Fibroblast of peridontal ligament (primary cell): ENCODE measurements around the gene SPTLC2.
A peak's percentile ranks its signal among the peaks of the same experiment; 100 is the strongest.

Experiments
- DNase-seq: peaks from one replicate; pipeline ENCODE4 v3.0.0-alpha.2; 2010; ENCODE audit errors: extremely low read depth

The SPTLC2 gene

DNA sequence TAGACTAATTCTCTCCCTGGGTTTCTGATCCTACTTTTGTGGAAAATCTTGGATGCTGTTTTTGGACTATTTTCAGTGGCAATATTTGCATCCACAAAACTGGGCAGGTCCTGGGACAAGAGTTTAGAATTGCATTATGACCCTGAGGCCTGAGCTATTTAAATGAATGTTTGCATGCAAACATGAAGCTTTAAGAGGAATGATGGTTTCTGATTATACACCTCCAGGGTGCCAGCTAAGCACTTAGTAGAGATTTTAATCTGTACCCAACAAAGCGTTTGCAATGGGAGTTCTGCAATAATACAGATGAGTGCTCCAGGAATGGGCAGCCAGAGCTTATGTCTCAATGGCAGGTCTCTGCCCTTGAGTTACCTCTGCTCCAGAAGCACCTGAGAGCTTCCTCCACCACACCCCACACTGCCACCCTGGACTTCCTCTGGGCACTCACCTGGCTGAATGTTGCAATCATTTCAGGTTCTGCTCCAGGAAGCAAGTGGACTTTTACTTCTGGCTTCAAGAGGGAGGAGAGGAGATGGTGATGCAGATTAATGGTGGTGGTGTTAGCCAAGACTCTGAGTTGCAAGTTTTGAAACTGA lies 6.0 kb upstream of the SPTLC2 start:
- no peak for DNase-seq

DNA sequence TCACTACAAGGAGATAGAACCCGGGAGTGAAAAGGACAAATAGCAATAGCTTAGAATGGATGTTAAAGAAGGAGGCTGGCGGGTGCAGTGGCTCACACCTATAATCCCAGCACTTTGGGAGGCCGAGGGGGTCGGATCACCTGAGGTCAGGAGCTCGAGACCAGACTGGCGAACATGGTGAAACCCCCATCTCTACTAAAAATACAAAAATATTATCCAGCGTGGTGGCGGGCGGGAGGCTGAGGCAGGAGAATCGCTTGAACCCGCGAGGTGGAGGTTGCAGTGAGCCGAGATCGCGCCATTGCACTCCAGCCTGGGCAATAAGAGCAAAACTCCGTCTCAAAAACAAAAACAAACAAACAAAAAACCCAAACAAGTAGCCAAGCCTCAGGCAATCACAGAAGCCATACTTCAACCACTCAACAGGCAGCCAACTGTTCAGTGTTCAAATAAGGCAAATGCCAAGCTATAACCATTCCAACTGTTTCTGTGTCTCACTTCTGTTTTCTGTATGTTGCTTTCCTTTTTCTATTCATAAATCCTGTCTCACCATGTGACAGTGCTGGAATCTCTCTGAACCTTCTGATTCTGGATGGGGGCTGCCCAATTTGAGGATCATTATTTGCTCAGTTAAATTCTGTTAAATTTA lies 3.9 kb upstream of the SPTLC2 start:
- no peak for DNase-seq

DNA sequence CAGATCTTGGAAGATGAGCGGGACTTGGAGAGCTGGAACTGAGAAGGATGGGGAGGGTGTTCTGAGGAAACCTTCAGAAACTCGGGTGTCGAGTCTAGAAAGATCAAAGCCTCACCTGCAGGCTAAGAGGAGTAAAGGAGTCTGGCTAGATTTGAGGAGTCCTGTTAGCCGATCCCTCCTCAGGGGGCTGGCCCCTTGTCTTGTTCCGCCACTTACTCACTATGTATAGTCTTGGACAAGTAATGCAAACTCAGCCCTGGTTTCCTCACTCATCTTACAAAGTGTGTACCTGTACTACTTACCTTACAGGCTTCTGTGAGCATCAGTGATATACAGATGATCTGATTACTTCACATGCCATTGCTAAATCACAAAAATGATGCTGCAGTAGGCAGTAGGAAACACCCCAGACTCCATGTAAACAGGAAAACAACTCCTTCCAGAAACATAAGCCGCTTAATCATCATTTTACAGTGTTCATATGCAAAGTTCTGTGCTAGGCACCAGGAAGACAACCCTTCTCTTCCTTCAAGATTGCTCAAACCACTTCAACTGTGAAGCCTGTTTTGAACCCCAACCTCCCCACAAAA lies 2.0 kb upstream of the SPTLC2 start:
- no peak for DNase-seq

DNA sequence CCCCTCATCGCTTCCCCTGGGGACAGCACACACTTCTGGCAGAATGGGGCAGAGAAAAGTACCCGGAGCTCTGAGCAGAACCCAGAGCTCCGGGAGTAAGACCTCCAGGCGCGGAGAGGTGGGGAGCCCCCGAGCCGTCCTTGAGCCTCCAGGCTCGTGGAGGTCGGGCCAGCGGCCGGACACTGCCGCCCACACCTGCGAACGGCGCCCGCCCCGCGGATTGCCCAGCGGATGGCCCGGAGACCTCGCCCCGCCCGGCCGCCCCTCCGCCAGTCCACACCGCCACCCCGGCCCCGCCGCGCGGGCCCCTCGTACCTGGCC lies 344 bp downstream of the SPTLC2 start:
- no peak for DNase-seq

DNA sequence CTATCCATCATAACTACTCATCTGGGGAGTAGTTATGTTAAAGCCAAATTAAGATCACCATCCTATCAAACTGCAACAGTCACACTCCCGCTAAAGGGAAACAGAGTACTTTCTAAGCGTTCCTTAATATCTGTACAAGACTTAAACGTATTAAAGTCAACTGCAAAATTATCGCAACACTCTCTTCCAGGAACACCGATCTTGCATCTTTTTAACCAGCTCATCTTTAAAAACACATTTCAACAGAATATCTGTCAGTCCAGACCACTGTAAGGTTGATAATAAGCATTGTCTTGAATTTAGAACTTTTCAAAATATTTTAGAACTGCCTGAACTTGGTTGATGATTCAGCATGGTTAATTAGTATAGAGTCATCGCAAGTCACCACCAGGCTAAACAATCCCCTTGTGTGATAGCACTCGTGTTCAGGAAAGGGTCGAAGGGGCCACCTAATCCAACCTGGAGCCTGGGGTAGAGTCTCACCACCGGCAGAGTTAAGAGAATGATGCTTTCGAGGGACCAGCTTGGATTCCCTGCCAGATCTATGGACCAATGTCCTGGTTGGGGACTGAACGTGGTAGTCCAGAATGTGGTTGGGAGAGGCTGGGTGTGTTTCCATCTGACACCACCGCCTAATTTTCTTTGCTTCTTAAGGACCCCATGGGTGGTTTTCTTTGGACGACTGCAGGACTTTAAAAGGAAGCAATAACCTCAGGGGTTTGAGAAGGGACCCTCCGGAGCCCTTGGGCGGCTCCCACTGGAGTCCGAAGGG lies 890 bp downstream of the SPTLC2 start:
- peak; percentile 35 for DNase-seq

DNA sequence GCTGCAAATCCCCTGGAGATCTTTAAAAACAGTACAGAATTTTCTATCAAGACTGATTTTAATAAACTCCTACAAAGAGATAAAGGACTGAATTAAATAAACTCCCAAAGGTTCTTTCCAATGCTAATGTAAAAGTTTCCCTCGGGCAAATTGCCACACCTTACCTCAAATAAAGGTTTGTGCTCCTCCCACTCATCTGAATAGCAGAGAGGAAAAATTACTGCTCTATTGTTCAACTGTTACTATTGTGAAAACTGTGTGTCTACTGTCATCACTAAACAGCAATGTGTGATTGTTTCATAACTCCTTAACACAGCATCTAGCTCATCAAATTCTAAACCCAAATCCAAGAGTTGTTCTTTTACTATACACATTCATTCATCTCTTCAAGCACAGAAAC lies 3.2 kb downstream of the SPTLC2 start:
- no peak for DNase-seq

DNA sequence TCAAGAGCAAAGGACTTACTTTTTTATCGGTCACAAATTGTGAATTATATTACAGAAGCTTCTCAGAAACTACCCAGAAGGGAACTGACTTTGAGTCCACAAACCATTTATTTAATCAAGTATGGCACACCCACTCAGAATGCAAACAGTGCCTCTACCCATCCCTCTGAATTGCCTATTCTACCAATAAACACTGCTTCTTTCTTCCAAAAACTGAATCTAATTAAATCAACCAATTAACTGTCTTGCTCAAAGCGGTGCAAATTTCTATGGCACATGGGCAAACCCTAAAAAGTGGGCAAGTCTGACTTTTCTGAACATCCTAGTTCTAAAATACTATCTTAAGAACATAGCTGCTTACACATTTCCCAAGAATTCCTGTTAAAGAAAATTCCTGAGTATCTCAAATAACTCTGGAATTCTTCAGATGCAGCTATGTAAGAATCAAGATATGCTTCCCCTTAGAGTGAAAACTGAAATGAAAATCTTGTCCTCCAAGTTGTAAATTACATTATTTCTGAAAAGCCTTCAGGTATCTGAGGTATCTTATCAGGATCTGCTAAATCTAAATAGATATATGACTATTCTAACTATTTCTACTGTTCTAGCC lies 4.3 kb downstream of the SPTLC2 start:
- peak; percentile 62 for DNase-seq

DNA sequence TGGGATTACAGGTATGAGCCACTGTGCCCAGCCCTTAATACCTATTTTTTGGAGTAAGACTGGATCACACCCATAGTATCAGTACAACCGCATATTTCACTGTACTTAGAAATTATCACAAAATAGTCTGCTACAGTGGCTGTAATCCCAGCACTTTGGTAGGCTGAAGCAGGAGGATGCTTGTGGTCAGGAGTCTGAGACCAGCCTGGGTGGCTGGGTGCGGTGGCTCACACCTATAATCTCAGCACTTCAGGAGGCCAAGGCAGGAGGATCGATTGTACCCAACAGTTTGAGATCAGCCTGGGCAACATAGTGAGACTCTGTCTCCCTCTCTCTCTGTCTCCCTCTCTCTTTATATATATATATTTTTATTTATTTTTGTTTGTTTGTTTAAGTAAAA lies 5.9 kb downstream of the SPTLC2 start:
- no peak for DNase-seq

DNA sequence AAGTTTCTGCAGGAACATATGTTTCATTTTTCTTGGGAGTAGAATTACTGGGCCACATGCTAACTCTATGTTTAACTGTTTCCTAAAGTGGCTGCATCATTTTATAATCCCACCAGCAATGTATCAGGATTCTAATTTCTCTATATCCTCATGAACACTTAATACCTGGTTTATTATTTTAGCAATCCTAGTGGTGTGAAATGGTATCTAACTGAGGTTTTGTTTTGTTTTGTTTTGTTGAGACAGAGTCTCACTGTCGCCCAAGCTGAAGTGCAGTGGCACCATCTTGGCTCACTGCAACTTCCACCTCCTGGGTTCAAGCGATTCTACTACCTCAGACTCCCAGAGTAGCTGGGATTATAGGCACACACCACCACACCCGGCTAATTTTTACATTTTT lies 6.5 kb downstream of the SPTLC2 start:
- DNase-seq: no peak

DNA sequence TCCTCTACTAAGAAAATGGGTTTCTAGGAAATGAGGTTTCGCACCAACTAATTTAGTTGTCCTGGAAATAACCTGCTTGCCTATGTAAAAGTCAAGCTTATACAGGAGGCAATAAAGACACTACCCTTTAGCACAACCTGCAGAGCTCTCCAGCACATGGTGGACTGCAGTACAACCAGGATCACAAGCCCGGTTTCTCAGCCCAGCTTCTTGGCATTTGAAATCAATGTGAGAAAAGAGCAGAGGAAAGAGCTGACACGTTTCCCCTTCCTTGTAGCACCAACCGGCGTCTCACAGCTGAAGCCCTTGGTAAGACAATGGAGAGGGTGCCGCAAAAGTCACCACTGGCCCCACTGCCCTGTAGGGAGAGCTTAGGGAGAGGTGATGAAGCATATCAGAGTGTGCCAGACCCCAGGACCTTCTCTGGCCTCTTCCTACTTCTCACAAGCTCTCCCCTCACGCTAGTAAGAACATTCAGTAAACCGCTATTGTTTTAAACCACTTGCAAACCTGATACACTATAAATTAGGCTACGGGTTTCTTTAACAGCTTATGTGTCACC lies 8.6 kb downstream of the SPTLC2 start:
- no peak for DNase-seq

DNA sequence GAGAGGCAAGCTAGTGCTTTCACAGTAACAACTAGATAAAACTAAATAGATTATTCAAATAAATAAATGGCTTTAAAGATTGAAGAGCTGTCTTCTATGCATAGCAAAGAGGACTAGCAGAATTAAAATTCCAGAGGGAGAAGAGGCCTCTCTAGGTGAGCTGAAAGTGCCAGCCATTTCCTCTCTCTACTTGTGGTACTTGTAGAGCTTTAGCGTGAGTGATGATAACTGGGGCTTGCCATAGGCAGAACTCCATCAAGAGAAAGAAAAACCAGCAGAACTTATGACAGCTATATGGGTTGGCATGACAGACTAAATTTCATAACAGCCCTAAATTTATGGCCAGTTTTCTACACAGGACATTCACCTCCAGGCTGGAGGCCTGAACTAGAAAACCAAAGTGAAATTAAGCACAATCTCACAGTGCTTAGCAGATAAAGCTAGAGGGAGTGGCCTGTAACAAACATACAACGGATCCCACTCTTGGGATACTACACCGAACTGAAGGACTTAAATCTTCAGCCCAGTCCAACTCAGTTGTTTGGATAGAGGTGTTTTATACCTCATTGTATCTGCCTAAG lies 11.0 kb downstream of the SPTLC2 start:
- no peak for DNase-seq

DNA sequence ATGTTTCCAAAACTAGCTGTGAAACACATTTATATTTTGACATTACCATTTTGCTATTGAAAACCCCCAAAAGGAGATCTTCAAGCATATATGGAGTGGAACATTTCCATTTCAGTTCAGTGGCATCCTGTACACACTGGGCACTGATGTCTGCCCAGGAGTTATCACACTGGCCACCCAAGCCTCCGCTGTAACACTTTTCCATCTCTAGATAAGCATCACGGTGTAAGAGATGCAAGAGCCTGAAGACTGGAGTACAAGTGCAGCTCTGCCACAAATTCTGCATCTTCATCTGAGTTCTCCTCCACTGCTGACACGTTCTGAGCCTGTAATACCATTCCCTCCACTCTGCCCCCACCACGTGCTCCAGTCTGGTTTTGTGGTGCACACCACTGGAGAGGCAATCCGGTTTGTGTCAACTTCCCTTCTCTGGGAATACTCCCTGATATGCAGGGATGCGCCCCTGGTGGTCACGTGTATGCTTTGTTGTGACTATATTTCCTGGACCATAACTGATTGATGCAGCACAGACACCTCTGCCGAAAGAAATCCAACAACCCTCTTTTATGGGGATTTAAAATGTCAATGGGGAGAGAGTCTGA lies 12.7 kb downstream of the SPTLC2 start:
- peak; percentile 43 for DNase-seq

DNA sequence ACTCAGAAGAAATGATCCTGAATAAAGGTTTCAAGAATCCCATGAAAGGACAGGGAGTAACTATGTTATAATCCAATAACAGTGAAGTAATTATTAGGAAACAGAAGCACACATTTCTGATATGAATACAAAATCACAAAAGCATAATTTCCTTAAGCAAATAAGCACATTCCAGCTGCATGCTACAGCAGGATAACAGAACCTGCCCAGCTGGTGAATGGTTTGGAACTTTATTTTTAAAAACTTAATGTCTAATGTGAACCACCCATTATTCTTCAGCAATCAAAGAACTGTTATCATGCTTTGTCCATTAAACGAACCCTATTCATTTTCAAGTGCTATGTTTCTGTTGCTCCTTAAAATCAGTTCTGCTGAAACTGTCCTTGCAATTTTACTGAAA lies 13.4 kb downstream of the SPTLC2 start:
- no peak for DNase-seq

DNA sequence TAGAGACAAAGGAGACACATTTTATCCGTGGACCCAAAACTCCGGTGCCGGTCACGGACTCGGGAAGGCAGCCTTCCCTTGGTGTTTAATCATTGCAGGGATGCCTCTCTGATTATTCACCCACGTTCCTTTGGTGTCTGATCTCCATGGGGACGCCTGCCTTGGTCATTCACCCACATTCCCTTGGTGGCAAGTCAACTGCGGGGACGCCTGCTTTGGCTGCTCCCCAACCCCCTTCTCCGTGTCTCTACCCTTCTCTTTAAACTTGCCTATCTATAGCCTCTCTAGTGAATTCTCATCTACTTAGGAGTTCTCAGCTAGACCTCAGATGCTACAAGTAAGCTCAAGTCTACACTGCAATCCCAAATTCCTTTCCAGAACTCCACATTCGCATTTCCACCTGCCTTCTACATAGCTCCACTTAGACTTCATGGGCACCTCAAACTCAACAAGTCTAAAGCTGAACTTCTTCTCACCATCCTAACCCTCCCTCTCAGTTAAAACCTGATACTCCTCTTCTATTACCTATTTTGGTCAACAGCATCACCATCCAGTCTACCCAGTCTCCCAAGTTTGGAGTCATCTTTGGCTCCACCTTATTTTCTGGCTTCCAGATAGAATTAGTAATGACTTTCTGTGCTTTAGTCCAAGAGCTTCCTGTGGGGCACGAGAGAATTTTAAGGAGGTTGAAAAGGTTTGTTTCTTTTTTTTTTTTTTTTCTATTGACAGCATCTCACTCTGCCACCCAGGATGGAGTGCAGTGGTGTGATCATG lies 14.4 kb downstream of the SPTLC2 start:
- DNase-seq: no peak

DNA sequence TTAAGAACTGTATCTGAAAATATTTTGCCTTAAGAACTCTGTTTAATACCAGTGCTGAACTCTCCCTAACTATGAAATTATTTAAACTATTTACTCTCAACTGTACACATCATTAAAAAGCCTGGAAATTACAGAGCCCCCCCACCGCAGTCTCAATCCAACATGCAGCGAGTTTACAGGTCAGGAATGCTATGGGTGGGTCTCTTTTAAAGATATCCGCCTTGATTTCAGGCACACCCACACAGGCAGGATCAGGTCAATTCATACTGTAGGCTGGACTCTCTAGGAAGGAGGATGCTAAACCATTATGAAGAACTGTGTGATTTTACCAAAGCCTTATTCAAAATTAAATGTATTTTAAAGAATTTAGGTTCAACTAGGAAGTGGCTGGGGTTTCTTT lies 16.5 kb downstream of the SPTLC2 start:
- DNase-seq: no peak

DNA sequence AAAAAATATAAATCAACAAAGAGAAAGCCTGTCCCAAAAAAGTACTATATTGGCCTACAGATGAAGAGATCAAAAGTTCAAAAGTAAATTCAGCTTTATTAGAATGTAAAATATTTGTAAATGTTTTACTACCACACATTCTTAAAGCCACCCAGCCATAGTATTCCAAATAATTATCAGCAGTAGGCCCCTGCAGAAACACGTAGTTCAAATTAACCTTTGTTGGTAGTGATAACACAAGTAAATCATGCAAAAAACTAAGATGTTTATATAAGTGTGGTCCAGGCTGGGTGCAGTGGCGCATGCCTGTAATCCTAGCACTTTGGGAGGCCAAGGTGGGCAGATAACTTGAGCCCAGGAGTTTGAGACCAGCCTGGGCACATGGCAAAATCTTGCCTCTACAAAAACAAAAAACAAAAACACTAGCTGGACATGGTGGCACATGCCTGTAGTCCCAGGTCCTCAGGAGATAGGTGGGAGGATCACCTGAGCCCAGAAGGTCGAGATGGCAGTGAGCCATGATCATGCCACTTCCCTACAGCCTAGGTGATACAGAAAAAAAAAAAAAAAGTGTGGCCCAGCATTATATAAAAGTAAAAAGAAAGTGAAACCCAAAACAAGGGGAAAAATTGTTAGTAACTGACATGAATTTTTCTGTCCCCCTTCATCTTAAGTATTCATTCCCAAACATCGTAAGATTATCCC lies 17.9 kb downstream of the SPTLC2 start:
- no peak for DNase-seq

DNA sequence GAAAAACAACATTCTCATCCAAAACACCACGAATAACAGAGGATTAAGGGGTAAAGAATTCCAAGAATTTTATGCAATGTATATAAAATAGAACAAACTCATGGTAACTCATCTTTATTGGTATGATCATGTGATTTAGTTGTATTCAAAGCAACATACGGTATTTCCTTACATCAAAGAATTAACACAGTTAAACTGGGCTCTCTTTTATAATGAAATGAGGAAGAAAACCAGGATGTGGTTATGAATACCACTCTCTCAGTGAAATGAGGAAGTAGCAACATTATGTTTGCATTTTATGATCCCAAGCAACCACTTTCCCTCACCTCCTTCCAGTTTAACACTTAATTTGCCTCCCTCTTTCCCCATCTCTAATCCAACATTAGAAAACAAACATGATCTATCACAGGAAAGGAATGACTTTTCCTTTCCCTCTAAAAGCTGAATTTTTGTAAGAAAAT lies 22.9 kb downstream of the SPTLC2 start:
- DNase-seq: peak; percentile 50

DNA sequence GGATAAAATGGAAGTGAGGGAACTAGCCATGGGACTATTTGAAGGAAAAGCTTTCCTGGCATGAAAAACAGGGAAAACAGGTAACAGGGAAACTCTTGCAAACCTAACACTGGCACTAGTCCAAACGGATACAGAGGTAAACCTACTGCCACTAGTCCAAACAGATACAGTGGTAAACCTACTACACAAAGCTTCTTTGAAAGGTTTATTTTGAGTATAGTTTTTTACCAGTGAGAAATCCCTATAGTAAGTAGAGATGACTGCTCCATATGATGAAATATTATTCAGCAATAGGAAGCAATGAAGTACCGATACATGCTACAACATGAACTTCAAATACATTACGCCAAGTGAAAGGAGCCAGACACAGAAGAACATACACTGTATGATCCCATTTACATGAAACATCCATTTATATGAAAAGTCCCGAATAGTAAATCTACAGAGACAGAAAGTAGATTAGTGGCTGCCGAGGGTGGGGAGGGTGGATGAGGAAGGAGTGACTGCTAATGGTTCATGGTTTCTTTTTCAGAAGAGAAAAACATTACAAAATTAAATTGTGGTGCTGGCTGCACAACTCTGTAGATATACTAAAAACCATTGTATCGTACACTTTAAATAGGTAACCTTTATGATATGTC lies 25.5 kb downstream of the SPTLC2 start:
- no peak for DNase-seq

DNA sequence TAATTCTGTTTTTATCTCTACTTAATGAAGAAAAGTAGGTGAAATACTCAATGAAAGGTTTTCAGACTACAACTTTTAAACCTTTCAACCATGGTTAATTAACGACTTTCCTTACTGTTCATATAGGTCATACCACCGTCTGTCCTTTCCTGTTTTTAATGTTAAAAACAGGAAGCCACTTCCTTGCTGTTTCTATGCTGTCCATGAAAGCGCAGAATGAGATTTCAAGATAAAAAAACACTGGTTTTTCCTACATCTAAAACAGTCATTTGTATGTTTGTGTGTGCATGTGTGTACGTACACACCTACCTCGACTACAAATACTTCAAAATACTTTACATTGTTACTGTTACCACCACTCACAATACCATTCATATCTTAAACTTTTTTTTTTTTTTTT lies 27.3 kb downstream of the SPTLC2 start:
- DNase-seq: no peak
